Mucosa of rectum (tissue), 2 donors: Measurements from ENCODE around the gene NT5C2.

Experiments
- H3K27ac ChIP-seq, 2 donors: one replicate each; pipeline ENCODE4 v1.7.0; 2013; ENCODE audit warnings: inconsistent platforms in 2 of 2, low read depth in 2 of 2, low read length in 2 of 2
- H3K27me3 ChIP-seq, 2 donors: one replicate each; pipeline ENCODE4 v1.7.0; 2013; ENCODE audit warnings: low read length in 2 of 2; ENCODE audit not compliant: control insufficient read depth in 2 of 2, insufficient read depth in 2 of 2
- H3K36me3 ChIP-seq, 2 donors: one replicate each; pipeline ENCODE4 v1.7.0; 2013; ENCODE audit warnings: low read length in 2 of 2; ENCODE audit not compliant: control insufficient read depth in 2 of 2, insufficient read depth in 2 of 2
- H3K4me1 ChIP-seq, 2 donors: one replicate each; pipeline ENCODE4 v1.7.0; 2013; ENCODE audit warnings: low read length in 2 of 2, mild to moderate bottlenecking in 1 of 2; ENCODE audit not compliant: control insufficient read depth in 2 of 2, insufficient read depth in 2 of 2
- H3K4me3 ChIP-seq, 2 donors: one replicate each; pipeline ENCODE4 v1.7.0; 2013; ENCODE audit warnings: low read length in 2 of 2
- H3K9ac ChIP-seq, 2 donors: one replicate each; pipeline ENCODE4 v1.7.0; 2013; ENCODE audit warnings: low read length in 2 of 2, low read depth in 1 of 2, mild to moderate bottlenecking in 1 of 2
- H3K9me3 ChIP-seq, 2 donors: one replicate each; pipeline ENCODE4 v1.7.0; 2013; ENCODE audit warnings: low read length in 2 of 2; ENCODE audit not compliant: control insufficient read depth in 2 of 2
- donor health status: healthy.
- donor health status: Normal muscosa, but diverticular disease.

NT5C2 gene

GRCh38 chr10:103193107-103193819, at the start of gene NT5C2:
TSS of gene NT5C2 (minus strand) at chr10:103193272. CDS start at chr10:103174958, 18,314 bp downstream.
- Histone ChIP-seq H3K36me3 (no peaks in the 10 kb centered on the region), H3K9ac (peak within 1 kb of the TSS; percentile 96 to 97), H3K4me3 (peak within 1 kb of the TSS; percentile 81), H3K27ac (peak within 1 kb of the TSS; percentile 98), H3K4me1 (peaks cover 5 to 12% of the 10 kb centered on the region in 2 donors), H3K27me3 (no peaks in the 10 kb centered on the region), H3K9me3 (no peaks in the 10 kb centered on the region)

- Histone ChIP-seq H3K27ac (peak overlapping the region; percentile 83 to 88), H3K4me3 (peak overlapping the region; percentile 54 to 63), H3K4me1 (peaks cover 15 to 35% of the 10 kb centered on the region in 2 donors), H3K27me3 (no peaks in the 10 kb centered on the region), H3K9ac (peak overlapping the region; percentile 34 to 68), H3K9me3 (no peaks in the 10 kb centered on the region), H3K36me3 (no peaks in the 10 kb centered on the region)
These were observed 48.4 kb upstream of the NT5C2 start for GRCh38 chr10:103241262-103242011.

DNA sequence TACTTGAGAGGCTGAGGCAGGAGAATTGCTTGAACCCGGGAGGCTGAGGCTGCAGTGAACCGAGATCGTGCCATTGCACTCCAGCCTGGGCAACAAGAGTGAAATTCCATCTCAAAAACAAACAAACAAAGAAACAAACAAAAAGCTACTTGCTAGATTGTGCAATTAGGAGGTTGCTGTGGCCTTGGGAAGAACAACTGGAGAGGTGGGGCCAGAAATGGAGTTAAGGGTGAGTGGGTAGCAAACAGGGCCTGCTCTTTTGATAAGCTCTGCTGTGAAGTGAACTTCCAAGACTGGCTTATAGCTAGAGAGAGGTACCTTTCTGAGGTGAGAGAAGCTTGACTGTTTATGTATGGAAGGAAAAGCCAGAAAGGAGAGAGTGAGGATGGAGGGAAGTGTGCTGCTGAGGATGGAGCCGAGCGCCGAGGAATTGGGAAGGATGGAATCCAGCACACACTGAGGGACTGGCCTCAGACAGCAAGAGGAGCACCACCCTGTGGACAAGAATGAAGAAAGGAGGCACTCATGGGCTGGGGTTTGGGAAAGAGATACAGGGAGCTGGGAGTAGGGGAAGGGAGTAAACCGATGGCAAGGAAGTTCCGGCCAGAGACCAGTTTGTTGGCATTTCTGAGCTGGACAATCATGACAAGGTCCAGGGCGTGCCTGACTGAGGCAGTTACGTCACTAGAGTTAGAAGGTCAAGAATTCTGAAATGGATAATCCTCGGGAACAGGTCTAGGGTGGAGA, 45.6 kb upstream of the NT5C2 start:
- Histone ChIP-seq H3K4me3 (no peak overlapping the region), H3K4me1 (peaks cover 15 to 35% of the 10 kb centered on the region in 2 donors), H3K9me3 (no peaks in the 10 kb centered on the region), H3K27ac (peak overlapping the region; percentile 83 to 88), H3K27me3 (no peaks in the 10 kb centered on the region), H3K36me3 (no peaks in the 10 kb centered on the region), H3K9ac (no peak overlapping the region)

- Histone ChIP-seq H3K36me3 (no peaks in the 10 kb centered on the region), H3K27me3 (no peaks in the 10 kb centered on the region), H3K4me3 (no peak overlapping the region), H3K27ac (no peak overlapping the region), H3K9ac (no peak overlapping the region), H3K4me1 (peaks cover 10 to 23% of the 10 kb centered on the region in 2 donors), H3K9me3 (no peaks in the 10 kb centered on the region)
These were observed 42.7 kb upstream of the NT5C2 start for GRCh38 chr10:103235775-103236174.

GRCh38 chr10:103232772-103233488, 39.9 kb upstream of the NT5C2 start:
- no peak overlapping the region for H3K4me3 ChIP-seq
- H3K9me3 ChIP-seq: no peaks in the 10 kb centered on the region
- peaks cover 0 to 7% of the 10 kb centered on the region in 2 donors for H3K4me1 ChIP-seq
- no peaks in the 10 kb centered on the region for H3K36me3 ChIP-seq
- H3K9ac ChIP-seq: no peak overlapping the region
- no peaks in the 10 kb centered on the region for H3K27me3 ChIP-seq
- no peak overlapping the region for H3K27ac ChIP-seq

GRCh38 chr10:103232131-103232673, 39.1 kb upstream of the NT5C2 start:
- Histone ChIP-seq H3K9ac (peak overlapping the region in 1 of 2 donors; percentile 9), H3K27ac (peak overlapping the region in 1 of 2 donors; percentile 3), H3K27me3 (no peaks in the 10 kb centered on the region), H3K36me3 (no peaks in the 10 kb centered on the region), H3K4me3 (no peak overlapping the region), H3K4me1 (peaks cover 0 to 13% of the 10 kb centered on the region in 2 donors), H3K9me3 (no peaks in the 10 kb centered on the region)

- Histone ChIP-seq H3K9ac (no peak overlapping the region), H3K27ac (no peak overlapping the region), H3K4me1 (peaks cover 3 to 19% of the 10 kb centered on the region in 2 donors)
These were observed 38.0 kb upstream of the NT5C2 start for GRCh38 chr10:103231047-103231551.

GRCh38 chr10:103227416-103227815, 34.3 kb upstream of the NT5C2 start:
- no peaks in the 10 kb centered on the region for H3K27me3 ChIP-seq
- no peak overlapping the region for H3K4me3 ChIP-seq
- peak overlapping the region; percentile 24 to 52 for H3K27ac ChIP-seq
- no peak overlapping the region for H3K9ac ChIP-seq
- peaks cover 3 to 22% of the 10 kb centered on the region in 2 donors for H3K4me1 ChIP-seq
- H3K36me3 ChIP-seq: no peaks in the 10 kb centered on the region
- H3K9me3 ChIP-seq: peaks cover 3 to 7% of the 10 kb centered on the region in 2 donors

More at GRCh38 chr10:103231047-103231551, 38.0 kb upstream of the NT5C2 start:
- Histone ChIP-seq H3K4me3 (no peak overlapping the region), H3K27me3 (no peaks in the 10 kb centered on the region), H3K9me3 (no peaks in the 10 kb centered on the region), H3K36me3 (no peaks in the 10 kb centered on the region)

GRCh38 chr10:103225939-103226338, 32.9 kb upstream of the NT5C2 start:
- Histone ChIP-seq H3K4me3 (no peak overlapping the region), H3K27ac (peak overlapping the region; percentile 34 to 61), H3K36me3 (no peaks in the 10 kb centered on the region), H3K9ac (no peak overlapping the region), H3K27me3 (no peaks in the 10 kb centered on the region), H3K9me3 (peaks cover 3 to 7% of the 10 kb centered on the region in 2 donors), H3K4me1 (peaks cover 3 to 22% of the 10 kb centered on the region in 2 donors)
